IMR-90 (cell line): ENCODE results near the gene EIF4G3.

ENCODE experiments used
- CHD1 ChIP-seq: IDR thresholded peaks from 2 replicates; pipeline ENCODE4 v1.6.1; 2012; ENCODE audit warnings: low read depth, low read length, improper control_type of control experiment
- CTCF ChIP-seq: conservative IDR thresholded peaks from 2 replicates; pipeline ENCODE4 v1.5.1; 2012; ENCODE audit warnings: mild to moderate bottlenecking, low read depth, low read length, improper control_type of control experiment
- POLR2A ChIP-seq: IDR thresholded peaks from 2 replicates; pipeline ENCODE4 v1.6.1; 2012; ENCODE audit warnings: mild to moderate bottlenecking, low read depth, low read length
- RAD21 ChIP-seq: IDR thresholded peaks from 2 replicates; pipeline ENCODE4 v1.6.1; 2012; ENCODE audit warnings: low read length, improper control_type of control experiment
- RFX5 ChIP-seq: IDR thresholded peaks from 2 replicates; pipeline ENCODE4 v1.8.0; 2012; ENCODE audit warnings: low read depth, mild to moderate bottlenecking, low read length, moderate library complexity
- USF2 ChIP-seq: fragments of 150-350 bp; IDR thresholded peaks from 2 replicates; pipeline ENCODE4 v1.6.1; 2017; ENCODE audit warnings: mild to moderate bottlenecking, antibody characterized with exemption, low read length, low read depth

GRCh38 chr1:20770314-20771087 is 406.2 kb downstream of the EIF4G3 start:
- no peak for TF ChIP-seq CTCF
- TF ChIP-seq POLR2A: no peak
- no peak for TF ChIP-seq RAD21
- TF ChIP-seq RFX5: no peak
- no peak for TF ChIP-seq CHD1
- no peak for TF ChIP-seq USF2
